Stimulated activated CD8-positive, alpha-beta memory T cell treated with anti-CD3 and anti-CD28 coated beads, Interleukin-15, amount 100 ng/mL, for 1 hour (primary cell): Measurements from ENCODE around the gene SPSB3.

ENCODE experiments used
- DNase-seq: peaks from one replicate; pipeline ENCODE4 v3.0.0-alpha.2; 2020; ENCODE audit warnings: low read depth

SPSB3 gene

DNA sequence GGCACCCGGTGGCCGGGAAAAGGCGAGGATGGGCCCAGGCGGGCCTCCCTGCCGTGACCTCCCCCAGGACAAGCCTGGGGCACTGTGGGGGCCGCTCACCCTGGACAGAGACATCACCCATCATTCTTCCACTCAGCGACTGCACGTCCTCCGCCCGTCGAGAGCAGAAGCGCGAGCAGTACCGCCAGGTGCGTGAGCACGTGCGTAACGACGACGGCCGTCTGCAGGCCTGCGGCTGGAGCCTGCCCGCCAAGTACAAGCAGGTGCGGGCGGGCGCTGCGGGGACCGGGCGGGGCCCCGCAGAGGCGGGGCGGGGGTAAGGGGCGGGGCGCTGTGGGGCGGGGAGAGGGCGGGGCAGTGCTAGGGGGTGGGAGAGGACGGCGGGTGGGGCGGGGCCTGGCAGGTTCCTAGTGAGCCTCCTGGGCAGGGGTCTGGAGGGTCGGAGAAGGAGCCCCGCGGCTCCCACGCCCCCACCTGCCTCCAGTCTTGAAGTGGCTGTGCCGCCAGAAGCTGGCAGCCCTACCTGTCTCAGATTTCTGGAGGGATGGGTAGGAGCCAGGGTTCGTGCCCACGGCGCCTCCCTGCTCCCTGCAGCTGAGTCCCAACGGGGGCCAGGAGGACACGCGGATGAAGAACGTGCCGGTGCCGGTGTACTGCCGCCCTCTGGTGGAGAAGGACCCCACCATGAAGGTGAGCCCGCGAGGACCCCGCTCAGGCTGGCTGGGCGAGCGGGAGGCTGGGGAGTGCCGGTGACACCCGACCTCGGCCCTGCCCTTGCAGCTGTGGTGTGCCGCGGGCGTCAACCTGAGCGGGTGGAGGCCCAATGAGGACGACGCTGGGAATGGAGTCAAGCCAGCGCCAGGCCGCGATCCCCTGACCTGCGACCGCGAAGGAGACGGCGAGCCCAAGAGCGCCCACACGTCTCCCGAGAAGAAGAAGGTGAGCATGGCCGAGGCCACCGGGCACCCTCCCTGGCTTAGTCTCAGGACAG, 18.6 kb downstream of the SPSB3 start:
- no peak for DNase-seq

DNA sequence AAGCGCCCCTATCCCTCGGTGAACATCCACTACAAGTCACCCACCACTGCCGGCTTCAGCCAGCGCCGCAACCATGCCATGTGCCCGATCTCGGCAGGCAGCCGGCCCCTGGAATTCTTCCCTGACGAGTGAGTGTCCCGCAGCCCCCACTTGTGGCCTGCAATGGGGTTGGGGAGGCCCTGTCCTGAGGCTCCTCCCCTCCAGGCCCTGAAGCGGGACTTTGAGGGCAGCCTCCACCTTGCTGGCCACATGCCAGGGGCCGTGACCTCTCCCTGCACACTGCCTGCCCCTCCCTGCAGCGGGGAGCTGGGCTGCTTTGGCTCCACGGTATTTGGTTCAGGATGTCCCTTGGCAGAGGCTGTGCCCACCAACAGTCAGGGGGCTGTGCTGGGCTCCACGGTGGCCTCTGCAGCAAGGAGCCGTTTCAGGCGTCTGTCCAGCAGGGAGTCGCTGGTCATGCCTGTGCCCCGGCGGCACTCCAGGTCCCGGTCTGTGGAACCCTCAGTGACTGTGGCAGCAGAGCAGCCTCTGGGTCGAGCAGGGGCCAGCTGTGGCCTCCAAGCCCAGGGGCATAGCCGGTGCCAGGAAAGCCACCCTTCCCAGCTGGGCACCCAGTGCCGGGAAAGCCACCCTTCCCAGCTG, 19.4 kb downstream of the SPSB3 start:
- no peak for DNase-seq

DNA sequence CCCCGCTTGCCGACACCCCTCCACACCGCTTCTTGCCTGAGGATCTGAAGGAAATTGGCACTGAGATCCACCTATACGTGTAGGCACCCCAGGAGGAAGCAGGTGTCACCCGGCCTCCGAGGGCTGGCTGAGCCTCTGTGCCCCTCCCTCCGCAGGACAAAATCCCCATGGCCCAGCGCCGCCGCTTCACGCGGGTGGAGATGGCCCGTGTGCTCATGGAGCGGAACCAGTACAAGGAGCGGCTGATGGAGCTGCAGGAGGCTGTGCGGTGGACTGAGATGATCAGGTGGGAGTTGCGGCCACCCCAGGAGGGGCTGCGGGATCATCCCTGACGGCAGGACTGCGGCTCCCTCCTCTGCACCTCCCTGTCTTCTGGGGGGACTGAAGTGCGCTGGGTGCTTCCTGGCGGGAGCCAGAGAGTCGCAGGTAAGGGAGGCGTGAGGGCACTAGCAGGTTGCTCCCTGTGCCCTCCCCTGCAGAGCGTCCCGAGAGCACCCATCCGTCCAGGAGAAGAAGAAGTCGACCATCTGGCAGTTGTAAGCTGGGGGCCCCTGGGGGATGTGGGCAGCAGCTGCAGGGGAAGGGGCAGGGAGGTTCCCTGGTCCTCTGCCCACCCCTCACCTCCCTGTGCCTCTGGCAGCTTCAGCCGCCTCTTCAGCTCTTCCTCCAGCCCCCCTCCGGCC, 20.0 kb downstream of the SPSB3 start:
- DNase-seq: no peak

DNA sequence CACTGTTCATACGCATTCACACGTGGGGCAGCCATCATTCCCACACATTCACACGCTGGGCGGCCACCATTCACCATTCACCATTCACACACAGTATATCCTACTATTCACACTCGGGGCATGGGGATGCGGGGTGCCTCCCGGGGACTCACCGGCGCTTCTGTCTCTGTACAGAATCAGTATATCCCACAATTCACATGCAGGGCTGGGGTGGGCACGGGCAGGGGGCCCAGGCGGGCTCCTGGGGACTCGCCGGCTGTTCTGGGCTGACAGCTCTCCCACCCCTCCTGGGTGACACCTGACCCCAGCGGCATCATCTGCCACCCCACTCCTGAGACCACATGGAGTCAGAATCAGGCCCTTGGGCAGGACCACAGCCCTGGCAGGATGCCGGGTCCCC, 20.6 kb downstream of the SPSB3 start:
- DNase-seq: no peak

DNA sequence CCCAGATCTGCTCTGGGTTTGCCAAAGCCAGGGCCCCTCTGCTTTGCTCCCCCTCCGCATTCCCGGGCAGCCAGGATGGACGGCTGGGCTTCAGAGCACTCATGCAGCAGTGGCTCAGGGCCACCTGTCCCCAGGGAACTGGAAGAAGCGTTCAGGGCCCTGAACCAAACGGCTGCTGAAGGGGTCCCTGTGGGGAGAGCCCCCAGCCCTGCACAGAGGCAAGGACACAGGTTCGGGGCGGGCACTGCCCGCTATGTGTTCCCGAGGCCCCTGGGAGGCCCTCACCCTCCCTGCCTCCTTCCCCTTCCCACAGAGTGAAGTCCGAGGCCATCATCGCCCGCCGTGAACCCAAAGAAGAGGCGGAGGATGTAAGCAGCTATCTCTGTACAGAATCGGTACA, 21.5 kb downstream of the SPSB3 start:
- DNase-seq: no peak

DNA sequence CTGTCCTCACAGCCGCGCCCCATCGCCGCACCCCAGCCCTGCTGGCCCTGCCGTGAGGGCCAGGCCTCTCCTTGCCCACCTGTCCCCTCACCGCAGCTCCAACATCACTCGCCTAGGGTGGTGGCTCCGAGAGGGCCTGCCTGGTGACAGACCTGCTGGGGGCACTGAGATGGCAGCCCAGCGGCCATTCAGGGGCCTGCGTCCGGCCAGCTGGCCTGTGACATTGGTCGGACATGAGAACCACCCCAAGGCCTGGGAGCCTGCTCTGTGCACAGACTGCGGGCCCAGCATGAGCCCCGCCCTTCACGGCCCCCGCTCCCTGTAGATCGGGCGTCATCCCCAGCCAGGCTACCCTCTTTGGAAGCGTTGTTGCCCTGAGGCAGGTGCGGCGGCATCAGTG, 22.9 kb downstream of the SPSB3 start:
- no peak for DNase-seq

DNA sequence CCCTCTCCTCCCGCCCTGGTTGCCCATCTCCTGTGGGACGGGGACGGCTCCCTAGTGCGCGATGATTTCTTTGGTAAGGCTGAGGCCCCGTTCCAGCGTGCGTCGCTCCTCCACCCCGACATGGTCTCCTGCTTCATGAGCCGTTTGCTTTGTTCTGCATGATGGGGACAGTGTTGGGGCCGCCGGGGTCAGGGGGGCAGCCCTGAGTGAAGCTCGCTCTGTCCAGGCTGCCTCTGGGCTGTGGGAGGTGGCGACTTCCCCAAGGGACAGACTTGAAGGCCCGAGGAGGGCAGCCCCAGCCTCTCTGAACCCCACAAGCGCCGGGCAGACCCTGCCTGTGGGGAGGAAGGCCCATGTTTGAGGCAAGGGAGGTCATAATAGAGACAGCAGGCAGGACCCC, 23.4 kb downstream of the SPSB3 start:
- no peak for DNase-seq

DNA sequence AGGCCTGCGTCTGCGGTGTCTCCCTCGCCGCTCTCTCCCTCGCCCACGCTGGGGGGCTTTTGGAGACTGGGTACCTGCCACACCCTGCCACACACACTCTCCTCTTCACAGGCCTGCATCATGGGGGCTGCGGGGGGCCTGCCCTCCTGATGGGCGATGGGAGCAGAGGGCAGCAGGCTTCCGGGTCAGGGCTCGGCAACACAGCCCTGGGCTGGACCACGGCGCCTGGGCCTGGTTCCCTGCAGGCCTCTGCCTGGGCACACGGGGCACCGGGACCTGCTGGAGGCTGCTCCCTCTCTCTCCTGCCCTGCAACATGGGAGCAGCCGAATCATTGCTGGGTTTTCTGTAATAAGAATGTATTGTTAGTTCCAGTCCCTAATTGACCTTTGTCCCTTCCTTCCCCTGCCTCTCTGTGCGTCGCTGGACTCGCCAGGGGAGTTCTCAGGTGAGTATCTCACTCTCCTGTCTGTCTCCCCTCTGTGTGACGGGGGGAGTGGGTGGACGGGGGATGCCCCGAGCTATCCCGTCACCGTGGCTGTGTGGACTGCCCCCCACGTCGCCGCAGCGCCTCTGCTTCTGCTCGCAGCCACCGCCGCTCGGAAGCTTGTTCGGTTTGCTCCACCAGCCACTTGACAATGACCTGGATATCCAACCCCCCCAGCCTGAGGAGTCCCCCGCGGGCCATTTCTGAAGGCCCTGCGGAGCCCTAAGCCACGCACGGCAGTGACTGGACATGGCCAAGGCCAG, 24.5 kb downstream of the SPSB3 start:
- DNase-seq: no peak

DNA sequence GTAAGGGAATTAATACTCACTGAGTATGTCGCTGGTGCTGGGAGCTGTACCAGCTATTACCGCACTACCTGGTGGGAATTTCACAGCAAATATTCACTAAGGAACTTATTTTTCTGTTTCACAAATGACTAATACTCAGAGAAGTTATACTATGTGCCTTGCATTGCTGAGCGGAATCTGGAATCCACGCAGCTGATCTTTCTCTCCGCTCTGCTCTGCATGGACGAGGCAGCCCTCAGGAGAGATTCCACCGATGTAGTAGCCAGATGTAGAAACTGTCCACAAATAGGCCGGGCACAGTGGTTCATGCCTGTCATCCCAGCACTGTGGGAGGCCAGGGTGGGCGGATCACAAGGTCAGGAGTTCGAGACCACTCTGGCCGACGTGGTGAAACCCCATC, 28.2 kb downstream of the SPSB3 start:
- DNase-seq: no peak

DNA sequence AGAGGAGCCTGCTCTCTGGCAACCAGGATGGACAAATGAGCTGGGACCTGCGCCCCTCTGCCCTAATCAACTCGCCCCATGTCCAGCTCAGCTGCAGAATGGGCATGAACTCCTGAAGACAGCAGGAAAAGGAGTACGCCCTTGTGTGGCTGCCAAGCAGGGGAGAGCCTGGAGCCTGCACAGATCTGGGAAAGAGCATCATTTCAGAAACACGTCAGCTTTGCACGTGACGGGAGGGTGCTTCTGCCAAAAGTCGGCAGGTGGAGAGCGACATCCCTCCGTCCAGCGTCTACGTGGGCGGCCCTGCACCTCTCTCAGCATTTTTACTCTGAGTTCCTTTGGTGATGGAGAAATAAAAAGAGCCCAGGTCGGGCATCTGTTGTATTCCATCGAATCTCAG, 29.5 kb downstream of the SPSB3 start:
- no peak for DNase-seq

DNA sequence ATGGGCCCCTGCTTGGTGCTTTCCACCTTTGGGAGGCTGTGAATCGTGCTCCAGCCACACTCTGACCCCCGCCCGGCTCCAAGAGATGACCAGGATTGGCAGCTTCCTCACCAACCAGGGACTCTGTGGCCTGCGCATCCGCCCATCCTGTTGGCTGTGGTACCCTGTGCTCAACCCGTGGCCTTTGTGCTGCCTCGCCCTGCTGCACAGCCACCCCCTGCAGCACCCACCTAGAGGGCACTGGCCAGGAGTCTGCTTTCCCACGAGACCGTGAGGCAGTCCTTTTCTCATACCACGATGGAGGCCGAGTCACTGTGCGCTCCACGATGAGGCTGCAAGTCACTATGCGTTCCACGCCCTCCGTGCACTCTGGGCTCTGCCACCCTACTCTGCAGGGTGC, 30.4 kb downstream of the SPSB3 start:
- DNase-seq: no peak

DNA sequence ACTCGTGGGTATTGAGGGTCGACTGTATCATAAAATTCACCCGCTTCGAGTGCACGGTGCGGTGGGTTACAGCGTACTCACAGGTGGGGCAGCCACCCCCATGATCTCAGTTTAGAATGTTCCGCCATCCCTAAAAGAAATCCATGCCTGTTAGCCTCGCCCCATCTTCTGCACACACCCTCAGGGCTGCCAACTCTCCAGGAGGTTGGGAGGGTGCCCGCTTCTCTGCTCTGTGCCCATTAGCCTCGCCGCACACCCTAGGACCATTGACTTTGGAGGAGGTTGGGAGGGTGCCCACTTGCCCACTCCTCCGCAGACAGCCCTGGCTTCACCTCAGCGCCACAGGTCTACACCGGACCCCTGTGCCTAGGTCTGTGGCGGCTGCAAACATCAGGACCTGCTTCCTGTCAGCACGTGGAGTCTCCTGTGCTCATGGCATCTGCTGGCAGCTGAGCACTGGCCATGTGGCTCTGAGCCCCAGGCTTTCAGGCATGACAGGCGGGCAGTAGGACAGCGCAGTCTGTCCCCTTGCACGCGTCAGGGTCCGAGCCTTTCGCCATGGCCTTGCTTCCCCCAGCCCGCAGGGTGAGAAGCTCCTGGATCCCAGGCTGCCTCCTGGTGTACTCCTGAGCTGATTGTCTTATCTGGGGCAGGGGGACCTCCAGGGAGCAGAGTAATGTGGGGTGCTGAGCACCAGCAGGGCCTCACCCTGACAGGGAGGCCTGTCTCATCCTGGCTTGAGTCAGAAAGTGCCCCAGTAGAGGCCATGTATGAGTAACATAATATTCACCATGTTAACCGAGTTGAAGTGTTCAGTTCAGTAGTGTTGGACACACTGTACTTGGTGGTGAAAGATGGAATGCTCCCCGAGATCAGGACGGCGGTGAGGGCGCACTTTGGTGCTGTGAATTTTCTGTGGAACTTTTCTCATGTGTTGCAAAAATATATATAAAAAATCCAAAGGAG, 32.9 kb downstream of the SPSB3 start:
- no peak for DNase-seq

DNA sequence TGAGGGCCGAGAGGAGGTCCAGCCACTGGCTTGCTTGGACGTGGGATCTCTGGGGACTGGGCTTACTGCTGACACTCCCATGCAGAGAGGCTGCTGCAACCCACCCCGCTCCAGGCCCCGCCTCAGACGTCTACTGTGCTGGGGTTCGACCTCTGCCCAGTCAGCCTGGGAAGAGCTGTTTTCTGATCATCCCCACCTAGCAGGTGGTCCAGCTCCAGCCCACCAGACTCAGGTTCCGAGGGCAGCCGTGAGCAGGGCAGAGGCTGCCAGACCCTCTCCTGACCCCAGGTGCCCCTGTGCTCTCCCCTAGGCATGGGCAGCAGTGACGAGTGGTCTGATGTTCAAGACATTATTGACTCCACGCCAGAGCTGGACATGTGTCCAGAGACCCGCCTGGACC, 34.4 kb downstream of the SPSB3 start:
- no peak for DNase-seq

DNA sequence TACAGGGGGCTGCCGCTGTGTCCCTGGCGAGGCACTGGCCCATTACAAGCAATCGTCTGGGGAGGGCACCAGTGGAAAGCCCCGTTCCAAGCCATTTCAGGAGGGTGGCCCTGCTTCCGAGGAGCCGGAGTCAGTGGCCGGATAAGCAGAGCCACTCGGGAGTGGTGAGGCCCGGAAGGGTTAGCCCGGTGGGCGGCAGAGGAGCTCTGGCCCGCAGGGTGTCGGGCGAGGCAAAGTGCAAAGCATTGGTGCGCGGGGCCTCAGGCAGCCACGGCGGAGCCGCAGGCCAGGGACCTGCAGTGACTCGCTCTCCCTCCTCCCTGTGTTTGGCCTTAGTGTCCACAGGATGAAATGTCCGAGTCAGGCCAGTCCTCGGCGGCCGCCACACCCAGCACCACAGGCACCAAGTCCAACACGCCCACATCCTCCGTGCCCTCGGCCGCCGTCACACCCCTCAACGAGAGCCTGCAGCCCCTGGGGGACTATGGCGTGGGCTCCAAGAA, 35.6 kb downstream of the SPSB3 start:
- no peak for DNase-seq

DNA sequence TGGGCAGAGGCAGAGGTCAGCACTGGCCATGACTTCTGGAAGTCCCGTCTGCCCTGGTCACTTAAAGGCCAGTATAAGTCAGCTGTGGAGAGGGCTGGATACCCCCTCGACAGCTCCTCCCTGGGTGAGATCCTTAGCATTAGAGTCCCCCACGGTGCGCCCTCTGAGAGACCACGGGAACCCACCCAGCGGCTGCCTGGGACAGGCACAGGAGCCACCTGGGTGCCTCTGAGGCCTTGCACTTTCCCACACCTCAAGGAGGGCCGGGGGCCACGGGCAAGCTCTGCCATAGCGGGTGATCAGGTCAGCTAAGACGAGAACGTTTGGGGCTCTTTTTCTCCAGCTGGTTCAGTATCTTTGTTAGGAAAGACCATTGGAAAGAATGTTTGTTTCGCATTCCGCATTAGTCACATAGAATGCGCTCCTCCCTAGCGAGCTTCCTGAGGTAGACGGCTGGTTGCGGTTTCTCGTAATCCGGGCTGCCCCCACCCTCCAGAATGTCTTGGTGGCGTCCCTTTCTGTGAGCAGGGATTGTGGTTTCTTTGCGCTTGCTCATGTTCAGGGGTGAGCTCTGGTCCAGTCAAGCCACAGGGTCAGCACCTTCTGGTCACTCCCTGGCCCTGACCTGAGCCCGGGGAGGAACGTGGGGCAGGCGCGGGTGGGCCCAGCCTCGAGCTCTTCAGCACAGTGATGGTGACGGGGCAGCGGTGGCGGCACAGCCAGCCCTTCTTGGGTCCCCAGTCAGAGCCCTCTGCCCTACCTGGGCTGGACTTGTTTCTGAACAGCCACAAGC, 36.3 kb downstream of the SPSB3 start:
- DNase-seq: no peak

DNA sequence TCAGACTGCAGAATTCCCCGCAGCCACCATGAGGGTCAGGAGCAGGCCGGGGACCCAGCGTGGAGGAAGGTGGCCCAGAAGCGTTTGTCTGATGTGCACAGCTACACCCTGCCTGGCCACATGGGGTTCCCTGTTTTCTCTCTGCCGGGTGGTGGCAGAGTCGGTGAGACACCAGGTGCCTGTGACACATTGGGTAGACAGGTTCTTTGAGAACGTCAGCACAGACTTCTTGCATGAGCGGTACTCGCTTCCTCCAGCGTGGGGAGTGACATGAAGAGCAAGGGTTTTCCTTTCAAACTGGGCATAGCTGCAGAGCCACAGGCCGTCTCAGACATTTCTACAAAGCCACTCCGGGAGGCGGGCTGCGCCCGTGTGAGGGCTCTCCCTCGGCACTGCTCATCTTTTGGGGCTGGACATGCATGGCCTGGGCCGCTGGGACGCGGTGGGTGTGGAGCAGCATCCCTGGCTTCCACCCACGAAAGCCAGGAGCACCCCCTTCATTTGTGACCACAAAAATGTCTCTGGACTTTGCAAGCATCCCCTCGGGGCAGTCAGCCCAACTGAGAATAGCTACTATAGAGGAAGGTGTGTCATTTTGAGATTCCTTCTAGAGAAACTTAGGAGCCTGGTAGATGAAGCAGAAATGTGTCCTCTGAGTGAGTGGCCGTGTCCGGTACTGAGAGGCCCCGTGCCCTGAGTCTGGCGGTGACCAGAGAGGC, 37.0 kb downstream of the SPSB3 start:
- no peak for DNase-seq

DNA sequence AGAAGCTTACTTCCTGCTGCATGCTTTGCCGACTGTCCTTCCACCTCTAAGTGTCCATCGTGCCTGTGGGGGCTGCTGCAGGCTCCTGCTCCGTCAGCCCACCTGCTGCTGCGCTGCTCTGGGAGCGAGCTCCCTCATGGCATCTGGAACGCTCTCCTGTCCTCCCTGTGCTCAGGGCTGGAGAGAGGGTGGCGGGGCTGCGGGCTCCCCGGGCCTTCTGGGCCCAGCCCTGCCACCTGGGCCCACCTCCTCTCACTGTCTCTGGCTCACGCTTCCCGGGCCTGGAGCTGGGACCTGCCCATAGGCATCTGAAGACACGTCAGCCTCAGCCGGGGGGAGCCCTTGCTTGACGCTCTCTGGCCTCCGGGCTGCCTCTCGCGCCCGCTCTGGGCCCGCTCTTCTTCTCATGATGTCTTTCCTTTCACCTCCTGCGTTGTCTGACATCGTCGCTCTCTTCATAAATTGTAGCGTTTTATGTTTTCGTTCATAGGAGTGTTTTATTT, 38.0 kb downstream of the SPSB3 start:
- no peak for DNase-seq

DNA sequence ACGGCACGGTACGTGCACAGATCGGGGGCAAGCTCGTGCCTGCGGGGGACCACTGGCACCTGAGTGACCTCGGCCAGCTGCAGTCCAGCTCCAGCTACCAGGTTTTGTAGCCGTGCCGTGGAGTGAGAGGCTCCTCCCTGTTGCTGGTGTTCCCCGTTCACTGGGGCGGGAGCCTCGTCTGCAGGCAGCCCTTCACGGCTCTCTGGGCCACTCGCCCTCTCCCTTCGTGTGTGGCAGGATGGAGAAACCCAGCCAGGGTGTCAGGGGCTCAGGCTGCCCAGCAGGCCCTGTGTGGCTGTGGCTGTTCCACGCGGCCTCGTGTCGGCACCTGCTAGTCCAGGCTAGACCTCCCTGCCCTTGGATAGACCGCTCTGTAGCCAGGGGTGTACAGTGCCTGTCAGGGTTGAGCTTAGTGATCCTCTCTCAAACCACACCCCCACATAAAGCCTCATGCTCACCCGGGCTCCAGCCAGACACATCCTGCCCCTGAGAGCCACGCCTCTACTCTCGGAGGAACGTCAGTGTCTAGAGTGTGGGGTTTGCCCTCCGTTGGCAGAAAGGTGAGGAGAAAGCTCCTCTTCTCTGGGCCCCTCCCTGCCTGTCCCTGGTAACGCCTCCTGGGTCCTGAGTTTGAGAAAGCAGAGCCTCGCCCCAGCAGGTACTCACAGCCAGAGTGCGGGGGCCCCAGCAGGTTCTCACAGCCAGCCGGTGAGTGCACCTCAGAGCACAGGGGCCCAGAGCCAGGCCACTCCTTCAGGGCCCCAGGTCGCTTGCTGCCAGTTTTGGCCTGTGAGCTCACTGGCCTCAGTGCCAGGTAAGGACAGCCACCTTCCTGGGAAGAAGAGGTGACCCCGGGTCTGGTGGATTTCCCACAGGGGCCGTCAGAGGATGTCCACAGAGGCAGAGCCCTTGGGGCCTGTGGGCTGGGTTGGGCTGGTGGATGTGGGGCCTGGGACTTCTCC, 38.7 kb downstream of the SPSB3 start:
- DNase-seq: no peak
